Measurements from ENCODE around the gene TRIM17.

GRCh38 chr1:228459091-228459993, 42.7 kb upstream of the TRIM17 start:
- TF ChIP-seq EZH2phosphoT487 (IDR thresholded peaks at IDR 0.05; ENCODE audit: low read depth) = no peak
- no peak for TF ChIP-seq CTCF (IDR thresholded peaks at IDR 0.05; ENCODE audit: low read depth, low read length)
